OCI-LY7 (cell line): Measurements from ENCODE around the gene KCND3.

ENCODE experiments used
- CTCF ChIP-seq: fragments of 200-600 bp; sonication (generic); conservative IDR thresholded peaks from 2 replicates; pipeline ENCODE4 v1.5.1; 2014; ENCODE audit warnings: mild to moderate bottlenecking, antibody characterized with exemption, low read length, moderate library complexity, mixed read lengths
- EZH2phosphoT487 ChIP-seq: fragments of 200-600 bp; sonication (generic); IDR thresholded peaks from 2 replicates; pipeline ENCODE4 v1.6.1; 2018; ENCODE audit warnings: low read depth, borderline replicate concordance, mild to moderate bottlenecking, mixed run types, antibody characterized with exemption, low read length, moderate library complexity, mixed read lengths

GRCh38 chr1:111843177-111843576, 146.3 kb downstream of the KCND3 start:
- TF ChIP-seq CTCF (no peak), EZH2phosphoT487 (no peak)
